ENCODE results near the gene ZNF90.

GRCh38 chr19:20124879-20125278 is 47.1 kb downstream of the ZNF90 start:
- no peak for TF ChIP-seq CTCF (IDR thresholded peaks at IDR 0.05; ENCODE audit: insufficient read depth, low read depth, low read length)
- no peak for TF ChIP-seq EZH2 (IDR thresholded peaks at IDR 0.05; ENCODE audit: insufficient read depth, low read length)

Data from astrocyte (in vitro differentiated cells and primary cell).